Stimulated activated CD8-positive, alpha-beta memory T cell treated with anti-CD3 and anti-CD28 coated beads, Interleukin-2, amount 100 ng/mL, for 48 hours (primary cell): ENCODE measurements around the gene SPIRE2.
A peak's percentile ranks its signal among the peaks of the same experiment; 100 is the strongest.

Experiments
- DNase-seq, 2 donors: peaks; one replicate each; pipeline ENCODE4 v3.0.0-alpha.2; 2020; ENCODE audit warnings: low read depth in 2 of 2

SPIRE2 gene

DNA sequence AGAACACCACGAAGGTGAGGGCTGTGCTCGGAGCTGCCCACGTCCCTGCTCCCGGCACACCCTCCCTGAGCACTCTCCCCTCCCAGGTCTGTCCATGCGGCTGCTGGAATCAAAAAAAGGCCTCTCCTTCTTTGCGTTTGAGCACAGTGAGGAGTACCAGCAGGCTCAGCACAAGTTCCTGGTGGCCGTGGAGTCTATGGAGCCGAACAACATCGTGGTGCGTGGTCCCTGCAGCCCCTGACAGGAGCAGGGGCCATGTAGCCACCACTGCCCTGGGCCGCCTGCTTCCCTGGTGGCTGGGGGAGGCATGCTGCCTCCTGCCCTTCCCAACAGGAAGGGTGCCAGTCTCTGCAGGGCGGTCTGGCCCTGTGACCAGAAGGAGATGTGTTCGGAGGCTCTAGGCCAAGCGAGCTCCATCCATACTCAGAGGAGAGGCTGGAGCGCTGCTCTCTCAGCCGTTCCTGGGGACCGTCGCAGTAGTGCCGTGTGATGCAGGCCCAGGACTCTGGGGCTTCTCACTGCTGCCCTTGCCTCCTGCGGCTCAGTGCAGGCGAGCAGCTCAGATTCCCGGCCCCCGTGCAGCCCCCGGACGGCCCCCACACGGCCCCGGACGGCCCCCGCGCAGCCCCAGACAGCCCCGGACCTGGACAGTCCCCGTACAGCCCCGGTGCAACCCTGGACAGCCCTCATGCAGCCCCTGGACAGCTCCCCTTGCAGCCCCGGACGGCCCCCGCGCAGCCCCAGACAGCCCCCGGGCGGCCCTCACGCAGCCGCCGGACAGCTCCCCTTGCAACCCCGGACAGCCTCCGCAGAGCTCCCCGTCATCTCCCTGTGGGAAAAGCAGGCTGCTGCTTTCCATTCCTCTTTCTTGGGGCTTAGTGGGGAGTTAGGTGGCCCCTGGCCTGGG lies 65.6 kb downstream of the SPIRE2 start:
- DNase-seq, result no peak

DNA sequence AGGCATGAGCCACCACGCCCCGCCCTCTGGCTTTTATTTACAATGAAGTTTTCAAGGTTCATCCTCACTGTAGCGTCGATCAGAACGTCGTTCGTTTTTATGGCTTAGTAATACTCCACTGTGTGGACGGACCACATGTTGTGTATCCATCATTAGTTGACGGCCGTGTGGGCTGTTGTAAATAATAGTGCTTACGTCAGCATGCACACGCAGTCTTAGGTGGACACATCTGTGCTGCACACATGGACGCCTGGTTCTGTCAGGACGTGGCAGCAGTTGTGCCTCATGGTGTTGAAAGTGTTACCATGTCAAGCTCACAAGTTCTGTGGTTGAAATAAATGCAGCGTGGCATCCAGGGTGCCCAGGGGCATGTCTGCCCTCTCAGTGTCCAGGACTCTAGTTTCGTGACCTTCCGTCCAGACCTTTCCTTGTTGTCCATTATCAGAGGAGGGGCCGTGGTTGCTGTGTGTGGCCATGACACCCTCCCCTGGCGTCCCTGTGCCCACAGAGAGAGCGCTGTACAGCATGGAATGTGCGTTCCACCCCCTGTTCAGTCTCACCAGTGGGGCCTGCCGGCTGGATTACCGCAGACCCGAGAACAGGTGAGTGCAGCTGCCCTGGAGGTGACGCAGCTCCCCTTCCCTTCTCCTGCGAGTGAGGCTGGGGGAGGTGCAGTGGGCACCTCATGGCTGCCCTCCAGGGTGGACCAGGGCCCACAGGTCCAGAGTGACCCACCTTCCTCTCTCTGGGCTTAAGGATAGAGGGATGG lies 67.4 kb downstream of the SPIRE2 start:
- DNase-seq, result no peak

DNA sequence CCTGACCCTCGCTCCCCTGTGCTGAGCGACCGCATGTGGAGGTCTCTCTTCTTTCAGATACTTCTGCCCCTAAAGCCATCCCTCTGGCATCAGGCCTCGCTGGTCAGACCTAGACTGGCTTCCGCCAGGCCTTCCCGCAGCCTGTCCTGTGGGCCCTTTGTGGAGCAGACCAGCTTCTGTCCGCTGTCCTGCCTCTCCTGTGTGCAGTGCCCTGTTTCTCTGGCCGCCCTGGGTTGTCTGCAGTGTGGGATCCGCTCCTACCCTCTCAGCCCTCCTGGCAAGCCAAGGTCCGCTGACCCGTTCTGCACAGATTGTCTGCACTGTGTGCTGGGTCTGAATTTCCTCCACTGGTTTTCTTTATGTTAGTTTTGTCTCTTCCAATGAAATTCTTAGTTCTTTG lies 68.9 kb downstream of the SPIRE2 start:
- DNase-seq, result no peak

GRCh38 chr16:89898201-89898967 lies 70.1 kb downstream of the SPIRE2 start:
- no peak for DNase-seq

GRCh38 chr16:89899879-89900481 lies 71.7 kb downstream of the SPIRE2 start:
- DNase-seq, result no peak

GRCh38 chr16:89900885-89901284 lies 72.6 kb downstream of the SPIRE2 start:
- DNase-seq, result no peak

GRCh38 chr16:89902980-89903379 lies 74.7 kb downstream of the SPIRE2 start:
- DNase-seq, result no peak

DNA sequence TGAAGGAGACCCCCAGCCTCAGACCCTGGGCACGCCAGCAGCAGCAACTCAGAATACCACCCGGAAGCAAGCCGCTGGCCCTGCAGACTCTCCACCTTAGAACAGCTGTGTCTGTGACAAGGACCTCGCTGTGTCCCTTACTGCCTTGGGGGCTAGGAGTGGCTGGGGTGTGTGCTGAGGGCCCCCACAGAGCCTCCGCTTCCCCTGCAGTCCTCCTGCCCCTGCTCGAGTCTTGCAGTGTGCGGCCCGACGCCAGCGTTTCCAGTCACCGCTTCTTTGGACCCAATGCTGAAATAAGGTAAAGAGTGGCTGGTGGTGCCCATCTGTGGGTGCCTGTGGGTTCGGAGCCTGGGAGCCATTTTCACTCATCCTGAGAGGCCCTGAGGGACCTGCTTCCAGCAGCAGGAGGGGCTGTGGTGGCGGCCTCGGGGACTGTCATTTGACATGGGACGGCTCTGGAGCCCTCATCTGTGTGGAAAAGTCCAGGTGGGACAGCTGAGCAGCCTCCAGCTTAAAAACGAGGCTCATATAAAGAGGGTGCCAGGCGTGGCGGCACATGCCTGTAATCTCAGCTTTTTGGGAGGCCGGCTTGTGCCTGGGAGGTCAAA lies 75.7 kb downstream of the SPIRE2 start:
- DNase-seq, result no peak

GRCh38 chr16:89904606-89905510 lies 76.6 kb downstream of the SPIRE2 start:
- no peak for DNase-seq

DNA sequence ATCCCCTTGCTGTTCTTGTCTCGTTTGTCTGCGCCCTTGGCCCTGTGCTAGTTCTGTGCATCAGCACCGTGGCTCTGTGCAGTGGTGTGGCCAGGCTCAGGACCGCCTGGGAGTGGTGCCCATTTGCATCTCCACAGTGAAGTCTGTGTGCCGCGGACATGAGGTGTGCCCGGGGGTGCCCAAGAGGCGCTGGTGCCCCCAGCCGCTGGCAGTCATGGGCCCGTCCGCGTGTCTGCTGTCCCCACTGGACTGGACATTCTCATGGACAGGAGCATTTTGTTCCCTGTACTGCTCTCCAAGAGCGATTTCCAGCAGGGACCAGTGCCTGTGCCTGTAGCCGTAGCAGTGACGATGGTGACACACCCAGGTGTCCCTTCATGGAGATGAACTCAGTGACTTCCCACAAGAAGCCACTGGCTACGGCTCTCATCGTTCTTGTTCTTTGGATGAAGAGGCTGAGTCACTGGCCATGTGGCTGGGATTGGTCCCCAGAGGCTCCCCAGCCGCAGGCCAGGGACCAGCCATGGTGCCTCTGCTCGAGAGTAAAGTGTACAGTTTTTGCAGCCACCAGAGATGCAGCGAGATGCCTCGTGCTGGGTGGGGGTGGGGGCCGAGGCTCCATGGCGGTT lies 77.3 kb downstream of the SPIRE2 start:
- no peak for DNase-seq

- no peak for DNase-seq
Measured at GRCh38 chr16:89906140-89907025, 78.1 kb downstream of the SPIRE2 start.

DNA sequence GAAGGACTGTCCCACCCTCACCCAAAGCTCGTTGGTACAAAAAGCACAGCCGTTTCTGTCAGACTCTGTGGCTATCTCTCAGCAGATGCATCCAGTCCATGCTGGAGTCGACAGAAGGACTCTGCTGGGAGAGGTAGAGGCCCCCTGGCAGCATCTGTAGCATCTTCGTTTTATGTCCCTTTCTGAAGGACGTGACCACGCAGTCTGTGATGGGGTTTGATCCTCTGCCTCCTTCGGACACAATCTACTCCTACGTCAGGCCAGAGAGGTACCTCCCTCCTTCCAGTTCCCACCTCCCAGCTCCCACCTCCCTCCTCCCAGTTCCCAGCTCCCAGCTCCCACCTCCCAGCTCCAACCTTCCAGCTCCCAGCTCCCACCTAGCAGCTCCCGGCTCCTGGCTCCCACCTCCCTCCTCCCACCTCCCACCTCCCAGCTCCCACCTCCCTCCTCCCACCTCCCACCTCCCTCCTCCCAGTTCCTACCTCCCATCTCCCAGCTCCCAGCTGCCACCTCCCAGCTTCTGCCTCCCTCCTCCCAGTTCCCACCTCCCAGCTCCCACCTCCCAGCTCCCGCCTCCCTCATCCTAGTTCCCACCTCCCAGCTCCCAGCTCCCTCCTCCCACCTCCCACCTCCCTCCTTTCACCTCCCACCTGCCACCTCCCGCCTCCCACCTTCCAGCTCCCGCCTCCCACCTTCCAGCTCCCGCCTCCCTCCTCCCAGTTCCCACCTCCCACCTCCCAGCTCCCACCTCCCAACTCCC lies 79.0 kb downstream of the SPIRE2 start:
- DNase-seq, result no peak

- DNase-seq, result no peak
Measured at GRCh38 chr16:89908236-89908635, 80.0 kb downstream of the SPIRE2 start.

DNA sequence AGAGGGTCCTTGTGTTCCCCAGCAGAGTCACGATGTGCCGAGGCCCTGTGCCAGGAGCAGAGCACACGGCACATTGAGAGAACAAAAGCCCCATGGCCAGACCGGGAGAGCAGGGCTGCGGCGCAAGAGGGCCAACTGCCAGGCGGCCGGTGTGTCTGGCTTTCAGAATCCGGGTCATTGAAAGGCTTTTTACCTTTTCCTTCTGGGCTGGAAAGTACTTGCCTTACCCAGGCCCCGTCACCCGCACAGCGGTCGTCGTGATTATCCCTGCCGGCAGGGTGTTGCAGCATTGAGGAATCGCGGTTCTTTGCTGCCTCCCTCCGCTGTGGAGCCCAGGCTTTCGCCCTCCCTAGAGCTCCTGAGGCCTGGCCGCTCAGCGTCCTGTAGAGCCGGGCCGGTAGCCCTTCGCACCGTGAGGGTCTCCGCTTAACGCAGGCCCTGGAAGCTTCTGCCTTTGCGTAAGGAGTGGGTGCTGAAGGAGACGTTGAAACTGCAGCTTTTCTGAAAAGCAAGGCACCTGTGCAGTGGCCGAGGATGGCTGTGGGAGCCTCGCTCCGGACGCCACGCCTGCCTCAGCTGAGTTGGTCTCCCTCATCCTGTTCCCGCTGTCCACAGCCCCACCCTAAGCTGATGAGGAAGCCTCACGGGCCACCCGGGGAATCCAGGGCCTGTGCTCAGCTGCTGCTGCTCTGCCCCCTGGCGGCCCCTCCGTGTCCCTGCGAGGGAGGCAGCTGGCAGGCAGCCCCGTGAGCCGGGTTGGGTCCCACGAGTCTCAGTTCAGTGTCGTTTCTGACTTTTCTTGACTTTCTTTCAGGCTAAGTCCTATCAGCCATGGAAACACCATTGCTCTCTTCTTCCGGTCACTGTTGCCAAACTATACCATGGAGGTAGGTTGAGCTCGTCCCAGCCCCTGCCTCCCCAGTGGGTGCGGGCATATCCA lies 81.8 kb downstream of the SPIRE2 start:
- DNase-seq, result peak; percentile 57 to 61

- DNase-seq, result no peak
Measured at GRCh38 chr16:89910717-89911354, 82.6 kb downstream of the SPIRE2 start.

GRCh38 chr16:89911375-89911774 lies 83.1 kb downstream of the SPIRE2 start:
- no peak for DNase-seq
